Activated CD8-positive, alpha-beta memory T cell treated with anti-CD3 and anti-CD28 coated beads, Interleukin-2, amount 50 U/mL, for 24 hours (primary cell): ENCODE measurements around the gene SLC36A1.
A peak's percentile ranks its signal among the peaks of the same experiment; 100 is the strongest.
"Not testable (repeated sequence)": the region's sequence is repeated elsewhere in the genome, so short reads cannot be mapped to it uniquely, and the experiment has no call there.

ENCODE experiments used
- DNase-seq: peaks from one replicate; pipeline ENCODE4 v3.0.0-alpha.2; 2020; ENCODE audit errors: extremely low read depth

Gene SLC36A1

DNA sequence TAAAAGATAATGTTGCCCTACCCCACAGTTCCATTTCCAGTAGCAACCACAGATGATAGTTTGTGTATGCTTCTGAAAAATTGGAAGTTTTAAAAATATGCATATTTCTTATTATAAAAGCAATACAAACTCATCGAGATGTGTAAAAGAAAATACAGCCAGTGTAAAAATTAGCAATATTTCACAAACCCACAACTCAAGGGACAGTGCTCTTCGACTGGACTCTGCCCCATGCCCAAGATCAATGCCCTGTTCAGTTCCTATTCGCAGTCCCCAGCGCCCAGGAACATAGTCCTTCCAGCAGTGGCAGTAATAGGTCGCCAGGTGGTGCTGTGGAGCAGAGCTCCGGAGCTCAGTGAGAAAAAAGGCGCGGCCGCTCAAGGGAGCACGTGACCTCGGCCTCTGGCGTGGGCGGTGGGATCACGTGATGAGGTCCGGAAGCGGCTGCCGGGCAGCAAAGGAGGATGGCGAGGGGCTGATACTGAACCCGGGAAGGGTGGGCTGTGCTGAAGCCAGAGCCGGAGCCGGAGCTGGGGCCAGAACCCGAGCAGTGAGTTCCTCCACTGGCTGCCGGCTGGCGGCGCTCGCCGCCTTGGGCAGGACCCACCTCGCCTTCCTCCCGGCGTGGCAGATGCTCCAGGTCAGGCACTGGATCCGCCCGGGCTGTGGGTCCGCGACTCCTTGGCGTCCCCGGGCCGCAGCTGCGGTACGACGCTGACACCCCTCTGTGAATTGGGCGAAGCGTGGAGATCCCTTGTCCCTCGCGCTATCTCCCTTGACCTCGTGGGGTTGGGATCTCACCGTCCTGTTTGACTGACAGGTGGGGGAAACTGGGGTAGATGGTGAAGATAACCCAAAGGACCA is at the start of gene SLC36A1:
TSS of gene SLC36A1 (plus strand) at position 430 of the 864 bp plus-strand sequence. CDS start 11,190 bp downstream, outside the sequence.
- peak; percentile 94 for DNase-seq

DNA sequence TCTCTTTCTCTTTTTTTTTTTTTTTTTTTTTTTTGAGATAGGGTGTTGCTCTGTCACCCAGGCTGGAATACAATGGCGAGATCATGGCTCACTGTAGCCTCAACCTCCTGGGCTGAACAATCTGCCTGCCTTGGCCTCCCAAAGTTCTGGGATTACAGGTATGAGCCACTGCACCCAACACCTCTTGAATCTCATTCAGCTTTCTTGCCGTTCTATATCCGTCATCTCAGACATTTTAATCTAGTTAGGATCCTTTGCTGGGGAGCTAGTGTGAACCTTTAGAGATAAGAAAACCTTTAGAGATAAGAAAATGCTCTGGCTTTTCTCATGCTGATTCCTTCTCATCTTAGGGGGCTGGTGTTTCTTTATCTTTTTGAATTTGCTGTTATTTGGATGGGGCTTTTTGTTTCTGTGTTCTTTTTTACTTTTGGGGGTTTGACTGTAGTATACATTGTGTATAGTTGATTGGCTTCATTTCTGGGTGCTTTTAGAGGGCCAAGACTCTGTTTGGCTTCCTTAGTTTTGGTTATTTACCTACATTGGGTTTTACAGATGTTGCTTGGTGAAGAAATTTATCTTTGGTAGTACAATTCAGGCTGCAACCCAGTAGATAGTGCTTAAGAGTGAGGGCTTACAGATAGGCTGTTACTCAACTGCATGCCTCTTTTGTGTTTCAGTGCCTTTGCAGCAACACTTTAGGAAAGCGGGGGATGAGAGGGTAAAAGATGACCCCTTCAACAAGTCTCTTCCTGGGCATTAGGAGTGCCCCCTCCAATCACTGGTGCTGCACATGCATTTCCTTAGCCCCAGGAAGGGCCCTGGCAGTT is 41.9 kb upstream of the SLC36A1 start:
- DNase-seq: no peak

DNA sequence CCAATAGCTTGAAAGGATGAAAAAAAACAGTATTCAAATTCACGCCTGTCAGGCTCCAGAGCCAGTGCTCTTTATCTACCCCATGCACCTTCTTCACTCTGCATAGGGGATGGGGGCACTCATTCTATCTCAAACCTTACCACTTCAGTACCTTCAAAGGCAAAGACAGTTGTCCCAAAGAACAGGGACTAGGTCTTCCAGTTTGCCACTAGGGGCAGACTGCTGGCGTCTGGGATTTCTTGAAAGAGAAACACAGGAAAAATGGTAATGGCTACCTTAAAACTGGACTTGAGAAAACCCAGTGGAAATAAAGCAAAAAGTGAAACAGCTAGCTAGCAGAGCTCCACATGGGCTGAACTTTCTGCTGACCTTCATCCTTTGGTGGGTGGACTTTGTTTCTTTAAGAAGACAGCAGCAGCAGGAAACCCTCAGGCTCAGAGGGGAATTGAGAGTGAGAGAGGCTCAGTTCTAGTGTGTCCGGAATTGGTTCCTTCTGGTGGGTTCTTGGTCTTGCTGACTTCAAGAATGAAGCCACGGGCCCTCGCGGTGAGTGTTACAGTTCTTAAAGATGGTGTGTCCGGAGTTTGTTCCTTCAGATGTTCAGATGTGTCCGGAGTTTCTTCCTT is 41.0 kb upstream of the SLC36A1 start:
- DNase-seq: no peak

DNA sequence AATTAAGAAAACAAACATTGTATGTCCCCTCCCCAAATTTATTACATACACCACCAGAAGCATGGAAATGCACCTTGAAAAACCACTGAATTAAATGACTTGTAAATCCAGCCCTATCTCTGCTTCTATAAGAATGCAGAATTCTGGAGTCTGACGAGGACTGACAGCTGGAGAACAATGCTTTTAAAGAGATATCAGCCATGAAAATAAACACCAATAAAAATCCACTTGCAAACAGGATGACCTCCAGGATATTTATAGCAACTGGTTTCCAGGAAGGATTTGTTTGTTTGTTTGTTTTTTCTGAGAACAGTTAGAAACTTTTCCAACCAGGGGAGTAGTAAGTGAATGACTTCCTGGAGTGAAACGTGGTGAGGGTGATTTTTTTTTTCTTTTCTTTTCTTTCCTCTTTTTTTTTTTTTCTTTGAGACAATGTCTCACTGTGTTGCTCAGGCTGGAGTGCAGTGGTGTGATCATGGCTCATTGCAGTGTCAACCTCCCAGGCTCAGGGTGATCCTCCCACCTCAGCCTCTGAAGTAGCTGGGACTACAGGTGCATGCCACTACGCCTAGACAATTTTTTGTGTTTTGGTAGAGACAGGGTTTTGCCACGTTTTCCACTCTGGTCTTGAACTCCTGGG is 38.7 kb upstream of the SLC36A1 start:
- no peak for DNase-seq

DNA sequence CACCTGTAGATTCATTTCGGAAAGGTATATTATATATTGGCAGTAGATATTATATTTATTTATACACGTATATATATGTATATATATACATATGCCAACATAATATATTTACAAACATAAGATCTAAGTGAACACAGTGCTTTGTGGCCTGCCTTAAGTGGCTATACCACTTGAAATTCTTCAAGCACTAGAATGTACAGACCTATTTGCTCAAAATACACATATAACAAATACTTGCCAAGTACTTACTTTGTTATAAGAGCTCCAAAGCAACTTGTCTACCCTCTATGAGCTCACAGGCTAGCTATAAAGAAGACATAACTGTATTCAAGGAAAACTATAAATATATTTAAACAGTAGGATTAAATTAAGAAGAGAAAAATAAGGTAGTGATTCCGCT is 33.6 kb upstream of the SLC36A1 start:
- no peak for DNase-seq

DNA sequence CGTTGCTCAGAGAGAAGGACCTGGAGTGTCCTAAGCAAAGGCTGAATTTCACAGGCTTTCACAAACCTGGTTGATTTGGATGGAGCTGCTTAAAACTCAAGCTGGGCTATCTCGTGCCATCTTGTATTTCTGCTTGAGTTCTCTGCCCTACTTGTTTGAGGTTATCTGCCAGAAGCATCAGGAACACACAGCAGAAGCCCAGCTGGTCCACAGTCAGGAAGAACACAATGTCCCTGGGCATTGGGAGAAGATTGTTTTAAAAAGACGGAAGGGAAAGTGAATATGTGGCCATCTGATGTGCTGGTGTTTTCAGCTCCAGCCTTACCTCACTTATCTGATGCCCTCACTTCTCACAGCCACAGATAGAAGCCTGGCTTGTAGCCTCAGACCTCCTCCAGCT is 32.9 kb upstream of the SLC36A1 start:
- no peak for DNase-seq

DNA sequence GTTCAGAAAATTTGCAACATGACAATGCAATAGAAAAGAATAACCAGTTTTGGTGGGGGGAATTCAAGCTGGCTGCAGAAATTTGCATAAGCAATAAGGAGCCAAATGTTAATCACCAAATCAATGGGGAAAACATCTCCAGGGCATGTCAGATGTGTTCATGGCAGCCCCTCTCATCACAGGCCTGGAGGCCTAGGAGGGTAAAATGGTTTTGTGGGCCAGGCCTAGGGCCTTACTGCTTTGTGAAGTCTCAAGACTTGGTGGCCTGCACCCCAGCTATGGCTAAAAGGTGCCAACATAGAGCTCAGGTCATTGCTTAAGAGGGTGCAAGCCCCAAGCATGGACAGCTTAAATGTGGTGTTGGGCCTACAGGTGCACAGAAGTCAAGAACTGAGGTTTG is 29.7 kb upstream of the SLC36A1 start:
- DNase-seq: no peak

DNA sequence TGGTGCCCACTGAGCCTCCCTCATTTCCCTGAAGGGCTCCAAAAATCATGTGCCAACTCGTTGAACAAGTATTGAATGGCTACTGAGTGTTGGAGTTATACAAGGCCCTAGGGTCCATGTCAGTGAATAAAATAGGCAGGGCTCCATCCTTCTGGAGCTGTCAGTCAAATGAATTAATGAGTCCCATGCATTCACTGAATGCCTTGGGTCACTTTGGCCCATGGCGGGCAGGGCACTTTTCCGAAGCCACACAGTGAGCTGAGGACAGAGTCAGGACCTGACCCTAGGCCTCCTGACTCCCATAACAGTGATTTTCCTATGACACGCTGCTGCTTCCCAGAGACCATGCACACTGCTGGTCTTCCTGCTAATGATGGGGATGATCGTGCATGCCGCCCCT is 27.3 kb upstream of the SLC36A1 start:
- no peak for DNase-seq

DNA sequence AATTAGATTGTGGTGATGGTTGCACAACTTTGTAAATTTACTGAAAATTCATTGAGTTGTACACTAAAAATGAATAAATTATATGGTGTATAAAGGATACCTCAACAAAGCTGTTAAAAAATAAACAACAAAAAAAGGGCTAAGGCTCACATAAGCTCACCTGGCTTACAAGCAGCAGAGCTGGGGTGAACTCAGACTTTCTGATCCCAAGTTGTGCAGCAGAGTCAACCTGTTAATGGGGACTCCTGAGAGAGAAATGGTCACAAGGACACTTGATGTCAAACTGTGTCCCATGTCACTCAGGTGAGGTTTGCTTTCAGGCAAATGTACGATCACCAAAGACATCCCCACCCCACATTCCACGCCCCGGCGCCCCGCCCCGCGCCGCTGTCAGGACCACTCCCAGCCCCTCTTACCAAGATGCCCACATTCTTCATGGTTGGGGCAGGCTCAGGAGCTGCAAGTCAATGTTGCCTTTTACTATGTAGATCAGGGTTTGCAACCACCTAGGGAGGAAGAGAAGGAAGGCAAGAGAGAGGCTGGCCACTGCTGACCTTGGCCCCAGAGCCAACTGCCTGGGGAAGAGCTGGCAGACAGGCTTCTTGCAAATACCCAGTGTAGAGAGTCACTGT is 22.4 kb upstream of the SLC36A1 start:
- no peak for DNase-seq

DNA sequence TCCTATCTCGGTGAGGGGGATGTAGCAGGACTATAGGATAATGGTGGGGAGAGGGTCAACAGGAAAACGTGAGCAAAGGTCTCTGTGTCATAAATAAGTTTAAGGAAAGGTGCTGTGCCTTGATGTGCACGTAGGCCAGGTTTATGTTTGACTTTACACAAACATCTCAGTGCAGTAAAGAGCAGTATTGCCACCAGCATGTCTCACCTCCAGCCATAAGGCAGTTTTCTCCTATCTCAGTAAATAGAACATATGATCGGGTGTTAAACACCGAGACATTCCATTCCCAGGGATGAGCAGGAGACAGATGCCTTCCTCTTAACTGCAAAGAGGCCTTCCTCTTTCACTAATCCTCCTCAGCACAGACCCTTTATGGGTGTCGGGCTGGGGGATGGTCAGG is 21.1 kb upstream of the SLC36A1 start:
- not testable (repeated sequence) for DNase-seq

DNA sequence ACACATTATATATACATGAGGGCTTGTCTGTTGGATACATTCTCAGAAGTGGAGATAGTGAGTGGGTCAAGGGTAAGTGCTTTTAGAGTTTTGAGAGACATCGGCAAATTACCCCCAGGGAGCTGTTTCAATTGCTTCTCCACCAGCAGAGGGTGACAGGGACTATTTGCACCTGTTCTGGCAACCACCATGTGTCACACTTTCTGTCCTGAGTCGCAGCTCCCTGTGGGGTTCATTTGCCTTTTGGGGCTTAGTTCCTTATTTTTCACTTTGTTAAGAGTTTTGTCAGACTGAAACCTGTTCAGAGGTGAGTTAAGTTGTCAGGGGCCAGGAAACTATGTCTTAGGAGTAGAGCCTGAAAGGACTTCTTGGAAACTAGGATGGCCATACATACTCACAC is 20.1 kb upstream of the SLC36A1 start:
- no peak for DNase-seq

DNA sequence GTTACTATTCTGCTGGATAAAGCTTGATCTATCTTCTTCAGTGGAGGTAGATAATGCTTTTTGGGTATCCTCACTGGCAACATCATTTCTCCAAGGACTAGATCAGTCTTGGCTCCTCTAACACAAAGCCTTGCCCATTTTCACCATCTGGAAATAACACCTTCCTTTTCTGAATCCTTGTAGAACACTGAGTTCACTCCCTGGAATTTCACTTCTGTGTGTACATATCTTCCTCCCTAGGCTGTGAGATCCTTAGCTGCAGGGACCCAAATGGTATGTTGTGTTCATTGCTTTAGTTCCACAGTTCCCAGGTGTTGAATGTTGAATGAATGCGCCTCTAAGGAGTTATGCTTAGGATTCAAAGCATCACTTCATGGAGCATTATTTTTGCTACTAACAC is 16.7 kb upstream of the SLC36A1 start:
- no peak for DNase-seq

DNA sequence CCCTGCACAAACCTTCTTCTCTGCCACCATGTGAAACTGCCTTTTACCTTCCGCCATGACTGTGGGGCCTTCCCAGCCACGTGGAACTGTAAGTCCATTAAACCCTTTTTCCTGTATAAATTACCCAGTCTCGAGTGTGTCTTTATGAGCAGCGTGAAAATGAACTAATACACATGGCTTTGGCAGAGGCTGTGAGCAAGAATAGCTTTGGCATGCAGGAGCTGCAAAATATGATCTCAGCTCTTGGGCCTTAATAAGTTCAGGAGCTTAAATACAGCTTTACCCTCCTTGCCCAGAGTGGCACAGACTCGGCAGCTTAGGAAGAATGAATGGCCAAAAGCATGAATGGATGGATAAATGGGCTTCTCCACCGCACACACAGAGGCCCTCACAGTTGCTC is 15.7 kb upstream of the SLC36A1 start:
- no peak for DNase-seq

DNA sequence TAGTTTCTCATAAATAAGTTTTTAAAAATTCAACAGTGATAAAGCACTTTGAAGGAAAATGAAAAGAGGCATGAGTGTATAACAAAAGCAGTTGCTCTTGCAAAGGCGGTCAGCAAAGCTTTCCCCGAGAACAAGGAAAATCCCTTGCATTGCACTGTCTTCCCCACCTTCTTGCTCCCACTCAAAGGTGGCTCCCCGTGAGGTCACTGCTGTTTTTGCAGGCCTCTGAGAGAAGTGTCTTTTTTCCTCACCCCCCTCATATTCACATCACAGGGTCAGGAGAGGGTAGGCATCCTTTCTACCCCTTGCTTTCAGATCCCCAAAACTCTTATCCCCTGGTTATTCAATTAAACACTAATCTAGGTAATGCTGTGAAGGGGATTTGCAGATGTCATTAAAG is 15.2 kb upstream of the SLC36A1 start:
- no peak for DNase-seq

DNA sequence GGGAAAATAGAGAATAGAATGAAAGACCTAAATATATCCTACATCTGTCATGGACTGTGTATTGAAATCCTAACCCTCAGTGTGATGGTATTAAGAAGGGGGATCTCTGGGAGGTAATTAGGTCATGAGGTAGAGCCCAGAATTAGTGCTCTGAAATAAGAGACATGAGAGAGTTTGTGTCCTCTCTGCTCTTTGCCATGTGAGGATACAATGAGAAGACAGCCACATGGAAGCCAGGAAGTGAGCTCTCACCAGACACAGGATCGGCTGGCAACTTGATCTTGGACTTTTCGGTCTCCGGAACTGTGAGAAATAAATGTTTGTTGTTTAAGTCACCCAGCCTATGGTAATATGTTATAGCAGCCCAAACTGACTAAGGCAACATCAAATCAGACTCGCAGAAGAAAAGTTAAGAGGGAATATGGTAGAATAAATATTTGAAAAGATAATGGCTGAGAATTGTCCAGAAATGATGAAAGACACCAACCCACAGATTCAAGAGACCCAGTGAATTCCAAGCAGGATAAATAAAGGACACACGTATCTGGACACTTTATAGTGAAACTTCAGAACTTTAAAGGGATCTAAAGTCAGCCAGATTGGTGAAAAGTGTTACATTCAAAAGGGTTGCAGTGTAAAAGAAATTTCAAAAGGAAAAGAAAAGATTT is 12.7 kb upstream of the SLC36A1 start:
- no peak for DNase-seq

DNA sequence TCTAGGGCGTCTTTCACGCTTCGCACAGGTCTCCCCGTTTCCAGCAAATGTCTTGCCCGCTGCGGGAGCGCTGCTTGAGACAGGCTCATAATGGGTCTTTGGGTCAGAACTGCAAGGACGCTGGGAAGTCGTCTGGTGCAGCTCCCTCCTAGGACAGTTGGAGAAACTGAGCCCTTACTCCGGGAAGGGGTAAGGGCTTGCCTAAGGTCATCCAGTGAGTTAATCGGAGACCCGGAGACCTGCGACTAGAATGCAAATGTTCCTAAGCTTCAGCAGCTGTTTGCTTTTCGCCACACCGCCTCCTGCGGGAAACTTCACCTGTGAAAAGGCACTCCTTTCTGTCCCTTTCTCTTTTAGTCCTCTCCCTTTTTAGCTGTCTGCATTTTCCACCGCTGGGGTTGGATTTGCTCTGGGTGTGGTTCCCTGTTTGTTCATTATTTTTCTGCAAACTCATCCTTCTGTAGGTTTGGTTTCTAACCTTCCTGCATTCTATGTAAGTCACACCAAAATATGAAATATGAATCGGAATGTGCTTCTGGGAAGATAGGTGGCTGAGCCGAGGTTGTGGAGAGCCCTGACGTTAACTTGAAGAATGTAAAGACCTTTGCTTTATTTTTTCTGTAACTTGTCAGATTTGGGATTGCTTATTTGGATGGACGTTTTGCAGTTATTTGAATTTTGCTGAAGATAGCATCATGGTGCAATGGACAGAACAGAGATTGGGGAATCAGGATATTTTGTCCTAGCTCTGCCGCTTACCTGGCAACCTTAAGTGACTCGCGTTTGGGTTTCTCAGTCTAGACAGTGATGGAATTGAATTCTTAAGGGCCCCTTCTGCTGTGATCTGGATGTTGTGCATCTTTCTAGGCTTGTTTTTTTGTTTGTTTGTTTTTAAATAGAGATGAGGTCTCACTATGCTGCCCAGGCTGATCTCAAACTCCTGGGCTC is 909 bp downstream of the SLC36A1 start:
- DNase-seq: no peak

DNA sequence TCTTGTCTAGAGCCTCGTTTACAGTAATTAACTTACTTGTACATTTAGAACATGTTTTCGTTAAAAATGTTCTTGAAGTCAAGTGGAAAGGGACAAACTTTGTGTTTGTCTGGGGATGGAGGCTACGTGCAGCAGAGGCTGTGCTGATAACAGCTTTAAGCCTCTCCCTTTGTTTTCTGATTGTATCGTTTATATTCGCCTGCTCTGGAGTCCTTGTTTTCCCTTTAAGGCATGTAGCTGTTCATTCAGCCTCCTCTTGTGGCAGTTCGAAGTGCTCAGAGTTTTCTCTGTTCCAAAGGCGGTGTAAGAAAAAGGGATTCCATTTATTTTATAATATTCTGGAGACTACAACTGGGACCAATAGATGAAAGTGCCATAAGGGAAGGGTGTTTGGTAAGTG is 1.9 kb downstream of the SLC36A1 start:
- DNase-seq: no peak

DNA sequence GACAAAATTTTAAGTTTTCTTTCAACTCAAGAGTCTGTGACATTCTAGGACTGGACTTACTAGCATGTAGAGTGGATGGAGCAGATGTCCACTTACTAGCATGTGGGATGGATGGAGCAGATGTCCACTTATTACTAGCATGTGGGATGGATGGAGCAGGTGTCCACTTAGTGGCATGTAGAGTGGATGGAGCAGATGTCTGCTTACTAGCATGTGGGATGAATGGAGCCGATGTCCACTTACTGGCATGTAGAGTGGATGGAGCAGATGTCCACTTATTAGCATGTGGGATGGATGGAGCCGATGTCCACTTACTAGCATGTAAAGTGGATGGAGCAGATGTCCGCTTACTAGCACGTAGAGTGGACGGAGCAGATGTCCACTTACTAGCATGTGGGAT is 2.4 kb downstream of the SLC36A1 start:
- DNase-seq: no peak

DNA sequence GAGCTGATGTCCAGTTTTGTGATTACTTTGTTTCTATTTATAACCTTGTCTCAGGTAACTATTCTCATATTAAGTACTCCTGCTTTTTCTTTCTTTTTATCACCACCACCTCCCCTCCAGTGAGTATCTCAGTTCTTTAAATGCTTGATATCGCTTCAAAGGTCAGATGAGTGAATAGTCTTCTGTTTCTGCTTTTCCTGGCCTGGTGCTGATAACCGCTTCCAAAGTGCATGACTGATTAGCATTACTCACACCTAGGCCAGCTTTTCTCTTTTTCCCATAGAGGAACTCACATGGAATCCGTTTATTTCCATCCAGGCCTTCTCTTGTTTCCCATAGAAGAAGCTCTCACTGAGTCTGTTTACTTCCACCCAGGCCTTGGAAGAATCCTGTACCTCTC is 3.2 kb downstream of the SLC36A1 start:
- DNase-seq: no peak
